ENCODE data around the gene PRDM7.

PRDM7 gene

GRCh38 chr16:90033387-90033786, 43.7 kb downstream of the PRDM7 start:
- no peak for DNase-seq

DNA sequence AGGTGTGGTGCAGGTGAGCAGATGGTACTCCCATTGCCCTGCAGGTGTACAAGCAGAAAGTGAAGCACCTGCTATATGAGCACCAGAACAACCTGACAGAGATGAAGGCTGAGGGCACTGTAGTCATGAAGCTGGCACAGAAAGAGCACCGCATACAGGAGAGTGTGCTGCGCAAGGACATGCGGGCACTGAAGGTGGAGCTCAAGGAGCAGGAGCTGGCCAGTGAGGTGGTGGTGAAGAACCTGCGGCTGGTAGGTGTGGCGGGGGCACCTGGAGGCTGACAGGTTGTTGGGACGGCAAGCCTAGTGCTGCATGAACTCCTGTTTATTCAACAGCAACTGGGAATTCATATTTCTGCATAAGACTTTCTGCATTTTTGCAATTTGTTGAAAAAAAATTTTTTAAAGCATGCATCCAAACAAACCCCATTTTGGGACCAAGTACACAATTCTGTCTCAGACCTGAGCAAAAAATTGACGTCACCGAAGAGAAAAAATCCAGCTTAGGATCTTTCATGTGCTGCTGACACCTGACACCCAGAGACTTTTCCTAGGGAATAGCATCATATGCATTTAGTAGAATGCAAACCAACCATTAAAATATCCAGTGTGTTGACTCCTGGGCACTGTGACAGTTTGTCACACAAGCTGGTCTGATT, 44.3 kb downstream of the PRDM7 start:
- no peak for DNase-seq

GRCh38 chr16:90031931-90032673, 45.0 kb downstream of the PRDM7 start:
- DNase-seq = no peak

DNA sequence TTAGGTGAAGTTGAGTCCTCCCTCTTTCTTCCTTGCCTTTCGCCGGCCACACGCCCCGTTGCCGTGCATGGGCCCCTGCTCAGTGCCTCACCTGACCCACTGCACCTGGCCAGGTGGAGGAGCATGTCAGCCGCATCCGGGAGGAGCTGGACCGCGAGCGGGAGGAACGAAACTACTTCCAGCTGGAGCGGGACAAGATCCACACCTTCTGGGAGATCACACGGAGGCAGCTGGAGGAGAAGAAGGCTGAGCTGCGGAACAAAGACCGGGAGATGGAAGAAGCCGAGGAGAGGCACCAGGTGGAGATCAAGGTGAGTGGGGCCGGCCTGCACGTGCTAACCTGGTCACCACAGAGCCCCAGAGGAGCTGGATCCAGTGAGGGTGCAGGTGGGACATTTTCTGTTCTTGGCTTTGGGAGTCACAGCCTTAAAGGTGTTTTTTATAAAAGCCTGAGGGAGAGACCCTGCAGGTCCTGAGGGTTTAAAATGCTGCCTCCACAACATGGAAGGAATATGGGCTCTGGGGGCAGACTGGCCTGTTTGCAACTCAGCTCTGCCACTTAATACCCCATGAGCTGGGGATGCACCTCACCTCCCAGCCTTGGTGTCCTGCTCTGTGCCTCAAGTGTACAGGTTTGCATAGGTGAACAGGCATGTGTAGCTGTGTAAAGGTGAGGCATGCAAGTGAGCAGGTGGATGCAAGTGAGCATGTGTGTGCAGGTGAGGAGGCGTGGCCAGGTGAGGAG, 45.8 kb downstream of the PRDM7 start:
- DNase-seq = peak; percentile 13

GRCh38 chr16:90028985-90029384, 48.1 kb downstream of the PRDM7 start:
- no peak for DNase-seq

GRCh38 chr16:90027611-90028010, 49.5 kb downstream of the PRDM7 start:
- no peak for DNase-seq

DNA sequence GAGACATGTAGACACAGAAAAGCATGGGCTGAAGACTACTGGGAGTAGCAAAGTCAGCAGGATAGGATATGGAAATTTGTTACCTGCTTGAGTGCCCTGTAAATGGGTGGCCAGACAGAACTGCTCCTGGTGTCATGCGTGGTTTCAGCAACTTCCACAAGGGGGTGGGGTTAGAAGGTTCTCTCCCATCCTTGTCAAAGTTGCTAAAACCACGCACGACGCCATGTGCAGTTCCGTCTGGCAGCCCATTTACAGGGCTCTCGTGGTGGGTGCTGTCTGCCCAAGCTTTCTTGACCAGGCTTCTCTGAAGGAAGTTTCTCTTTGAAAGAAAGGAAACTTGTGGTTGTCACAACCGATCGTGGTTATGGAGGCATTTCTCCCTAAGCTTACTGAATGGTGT, 51.0 kb downstream of the PRDM7 start:
- no peak for DNase-seq

DNA sequence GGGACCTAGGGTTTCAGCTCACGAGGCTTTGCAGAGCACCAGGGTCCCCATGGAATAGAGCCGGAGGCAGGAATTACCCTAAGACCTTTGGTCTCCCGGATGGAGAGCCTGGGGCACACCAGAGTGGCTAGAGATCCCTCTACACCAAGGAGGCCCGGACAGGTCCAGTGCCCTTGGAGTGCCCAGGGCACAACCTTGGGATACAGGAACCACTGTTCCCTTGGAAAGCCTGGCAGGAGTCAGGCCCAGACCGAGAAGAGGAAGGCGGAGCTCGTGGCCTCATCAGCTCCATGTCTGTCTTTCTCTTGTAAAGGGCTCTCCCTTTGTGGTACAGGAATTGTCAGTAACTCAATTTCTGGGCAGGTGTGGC, 54.1 kb downstream of the PRDM7 start:
- no peak for DNase-seq

- peak; percentile 89 for DNase-seq
These were observed 54.7 kb downstream of the PRDM7 start for GRCh38 chr16:90022209-90023077.

DNA sequence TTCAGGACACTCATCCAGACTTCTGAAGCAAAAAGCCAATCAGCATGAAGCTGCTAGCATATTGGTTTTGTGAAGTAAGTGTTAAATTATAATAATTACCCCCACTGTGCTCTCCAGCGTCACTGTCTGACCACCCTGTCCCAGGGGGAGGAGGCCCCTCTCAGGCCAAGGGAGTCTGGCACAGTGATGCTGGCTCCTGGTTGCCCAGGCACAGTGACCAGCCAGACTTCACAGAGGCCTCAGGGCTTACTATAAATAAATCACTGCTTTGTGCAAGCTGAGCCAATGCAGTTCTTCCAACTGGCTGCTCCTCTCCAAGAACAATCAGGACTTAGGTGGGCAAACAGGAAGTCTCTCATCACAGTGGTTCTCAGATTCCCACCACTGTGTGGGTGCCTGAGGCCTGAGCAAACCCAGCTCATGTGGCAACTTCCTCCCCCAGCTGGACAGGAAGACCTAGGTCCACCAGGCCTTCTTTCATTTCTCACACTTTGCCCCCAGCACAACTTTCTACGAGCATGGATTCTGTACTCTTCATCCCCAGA, 56.2 kb downstream of the PRDM7 start:
- no peak for DNase-seq

GRCh38 chr16:90020260-90020837, 56.8 kb downstream of the PRDM7 start:
- no peak for DNase-seq

GRCh38 chr16:90019543-90020259, 57.4 kb downstream of the PRDM7 start:
- no peak for DNase-seq

DNA sequence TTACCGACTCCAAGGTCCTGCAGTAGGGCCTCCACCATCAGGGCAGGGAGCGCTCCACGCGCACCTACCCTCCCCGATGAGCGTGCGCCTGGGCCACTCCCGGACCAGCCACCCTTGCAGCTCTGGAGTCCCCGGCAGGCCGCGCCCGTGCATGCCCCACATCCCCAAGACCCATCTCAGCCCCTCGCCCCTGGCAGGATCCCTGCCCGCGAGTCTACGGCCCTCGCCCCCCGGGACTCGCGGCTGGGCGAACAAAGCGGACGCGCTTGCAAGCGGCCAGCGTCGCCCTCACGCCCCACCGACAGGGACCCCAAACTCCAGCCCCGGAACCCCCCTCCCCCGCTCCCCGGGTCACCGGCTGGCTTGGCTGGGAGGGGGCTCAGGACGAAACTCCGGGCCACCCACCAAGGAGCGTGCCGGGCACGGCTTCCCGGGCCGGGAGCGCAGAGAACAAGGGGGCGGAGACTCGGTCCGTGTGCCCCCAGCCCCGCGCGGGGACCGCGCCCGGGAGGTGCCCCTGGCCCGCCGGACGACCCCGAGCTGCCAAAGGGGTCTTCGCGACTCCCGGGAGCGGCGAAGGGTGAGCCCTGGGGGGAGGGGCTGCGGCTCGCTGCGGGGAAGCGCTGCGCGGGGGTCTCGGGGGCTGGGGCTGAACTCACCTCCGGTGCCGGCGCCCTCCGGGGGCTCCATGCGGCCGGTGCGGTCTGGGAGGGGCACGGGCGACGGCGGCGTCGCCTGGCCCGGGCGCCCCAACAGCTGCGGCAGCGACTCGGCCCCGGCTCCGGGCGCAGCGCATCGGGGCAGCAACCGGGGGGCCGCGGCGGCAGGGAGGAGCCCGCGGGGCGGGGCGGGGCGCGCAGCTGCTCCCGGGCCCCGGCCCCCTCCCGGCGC, 58.2 kb downstream of the PRDM7 start, which contains the start of gene DBNDD1:
Gene DBNDD1 (minus strand): TSS at position 805 of the 891 bp plus-strand sequence. CDS start 115 bp downstream, at position 690.
- no peak for DNase-seq

DNA sequence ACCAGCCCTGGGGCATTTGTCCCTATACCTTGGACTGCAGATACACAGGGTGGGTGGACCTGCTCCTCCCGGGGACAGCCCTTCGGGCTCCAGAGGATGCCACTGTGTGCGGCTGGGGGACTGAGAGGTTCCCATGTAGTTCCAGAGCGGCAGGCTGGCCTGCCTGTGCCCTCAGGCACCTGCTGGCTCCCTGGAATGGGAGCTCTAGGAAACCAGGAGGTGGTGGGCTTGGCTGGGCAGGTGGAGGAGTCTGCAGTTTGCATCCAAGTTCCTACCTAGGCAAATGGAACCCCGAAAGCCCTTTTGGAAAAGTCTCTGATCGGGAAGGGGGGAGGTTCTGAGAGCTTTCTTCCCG, 58.9 kb downstream of the PRDM7 start:
- DNase-seq = no peak

DNA sequence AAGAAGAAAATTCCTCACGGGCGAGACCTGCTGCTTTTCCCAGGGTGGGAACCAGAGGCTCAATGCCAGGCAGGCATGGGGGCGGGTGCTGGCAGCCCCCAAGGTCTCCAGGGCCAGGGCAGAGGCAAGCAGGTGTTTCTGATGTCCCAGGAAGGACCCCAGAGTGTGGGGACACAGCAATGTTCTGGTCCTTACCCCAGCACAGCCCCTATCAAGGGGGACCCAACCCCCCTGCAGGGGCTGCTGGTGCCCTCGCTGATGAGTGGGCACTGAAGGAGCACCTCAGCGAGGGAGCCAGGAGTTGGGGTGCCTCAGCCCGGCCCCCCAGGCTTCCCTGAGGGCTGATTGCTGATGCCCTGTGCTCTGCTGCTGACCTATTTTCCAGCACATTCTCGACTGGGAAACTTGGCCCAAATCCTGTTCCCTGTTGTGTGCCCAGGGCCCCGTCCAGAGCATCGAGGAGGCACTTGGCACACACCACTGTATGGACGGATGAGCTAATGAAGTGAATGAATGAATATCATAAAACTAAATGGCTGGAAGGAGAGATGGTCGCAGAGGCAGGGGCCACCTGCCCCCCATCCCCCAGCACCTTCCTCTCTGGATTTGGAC, 60.7 kb downstream of the PRDM7 start:
- DNase-seq = no peak

- DNase-seq = no peak
These were observed 61.4 kb downstream of the PRDM7 start for GRCh38 chr16:90015586-90016338.

- no peak for DNase-seq
These were observed 64.0 kb downstream of the PRDM7 start for GRCh38 chr16:90012991-90013745.

GRCh38 chr16:90011908-90012501, 65.1 kb downstream of the PRDM7 start:
- DNase-seq = no peak

Data from hematopoietic multipotent progenitor cell treated with erythropoietin and hydrocortisone succinate and interleukin-3 and kit ligand, for 8 days (in vitro differentiated cells).